ENCODE data around the gene PTPRO. TPM values are rescaled to one million over a fixed set of nuclear protein-coding genes. Genes with fewer than 3 reads are reported as not detected.
A peak's percentile ranks its signal among the peaks of the same experiment; 100 is the strongest.

Gene PTPRO
- total and polyA plus RNA-seq, 10 of the 15 experiments (the other 5 are each of a cell fraction or from before 2014, with no cell fraction given) = 1.2 to 5.3 (median 3.5) TPM

DNA sequence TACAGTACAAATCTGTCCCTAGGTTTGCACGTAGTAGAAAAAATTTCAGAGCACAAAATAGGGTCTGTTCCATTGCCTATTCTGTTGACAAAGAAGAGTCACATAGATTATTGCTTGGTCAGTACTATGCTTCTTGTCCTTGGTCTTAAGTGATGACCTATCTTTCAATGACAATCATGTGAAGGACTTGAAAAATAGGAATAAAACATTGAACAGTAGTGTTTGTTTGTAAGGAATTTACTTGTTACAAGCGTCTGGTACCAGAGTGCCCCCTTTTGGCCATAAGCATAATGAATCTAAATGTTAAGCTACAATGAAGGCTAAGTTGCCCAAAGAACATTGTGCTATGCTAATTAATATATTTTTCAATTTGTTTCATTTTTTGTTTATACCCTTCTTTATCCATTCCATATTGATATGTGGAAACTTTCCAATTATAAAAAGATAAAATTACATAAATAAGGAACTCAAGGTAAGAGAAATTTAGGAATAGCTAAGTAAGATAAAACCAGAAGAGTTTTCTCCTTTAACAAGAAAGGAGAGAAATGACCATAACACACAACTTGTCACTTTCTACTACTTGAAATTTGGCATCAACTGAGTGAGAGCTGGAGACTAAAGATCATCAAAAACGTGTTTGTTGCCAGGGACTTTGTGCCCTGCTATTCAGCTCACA is 262.2 kb downstream of the PTPRO start:
- DNase-seq (ENCODE audit: low read depth, low spot score) (no peak), FAIRE-seq (peak; percentile 94), ATAC-seq (peak; percentile 78)
- Histone ChIP-seq H3K79me2 (ENCODE audit: control insufficient read depth, insufficient read depth, low read length) (no peaks in the 10 kb centered on the region), H3K27me3 (replicated peaks in 1 of 2; ENCODE audit: control insufficient read depth in 2 of 2, insufficient read depth in 2 of 2, low read length in 1 of 2) (0 out of 4 replicates have a peak, but pooled peaks cover 0 to 1% of the 10 kb centered on the region in 2 experiments), H3K36me3 (ENCODE audit: control insufficient read depth in 2 of 2, insufficient read depth in 2 of 2, low read length in 1 of 2) (no peaks in the 10 kb centered on the region), H2AFZ (ENCODE audit: control insufficient read depth, low read depth, low read length) (no peak overlapping the region), H4K20me1 (ENCODE audit: control insufficient read depth, insufficient read depth) (no peaks in the 10 kb centered on the region), H3K9ac (ENCODE audit: control insufficient read depth, insufficient read depth, low read length) (no peak overlapping the region), H3K4me2 (ENCODE audit: control insufficient read depth, insufficient read depth) (no peak overlapping the region), H3K9me3 (replicated peaks; ENCODE audit: control insufficient read depth, insufficient read depth, low read length) (no peaks in the 10 kb centered on the region; the same call in 2 of the 3 replicates), H3K27ac (ENCODE audit: control insufficient read depth, insufficient read depth) (no peak overlapping the region), H3K4me3 (no peak overlapping the region), H3K4me1 (ENCODE audit: control insufficient read depth, insufficient read depth, low read length) (no peaks in the 10 kb centered on the region)
- 20% methylated on average over 3 of the region's 3 CpGs for WGBS (ENCODE audit: insufficient coverage, insufficient replicate concordance, low lambda C conversion rate, missing lambda C conversion rate)
- in situ Hi-C loops (cut with MboI) = no loop called here
- BruUV-seq (replicated peaks) = no TSS peak
- intact Hi-C loops (cut with micrococcal nuclease; ENCODE audit: unreplicated experiment) = loop anchor here (1.0 to 2.0 kb wide), 2 partner anchors 52 to 308 kb away; no protein-coding TSS in a partner anchor
- ChIA-PET POLR2A (interaction anchor here (0.9 to 1.6 kb wide), 3 partner anchors 14 to 52 kb away, joined by 3 to 10 read pairs (median 7); no protein-coding TSS in a partner anchor), CTCF (interaction anchor here (0.6 to 19.0 kb wide), 69 partner anchors 9 to 860 kb away, joined by 3 to 1078 read pairs (median 4); partner anchors contain the start of genes DERA and RERG), RAD21 (ENCODE audit: unreplicated experiment) (interaction anchor here (0.6 to 13.2 kb wide), 44 partner anchors 10 to 860 kb away, joined by 3 to 609 read pairs (median 4); no protein-coding TSS in a partner anchor), SMC1A (ENCODE audit: uncharacterized antibody, unreplicated experiment) (interaction anchor here (0.7 to 14.2 kb wide), 44 partner anchors 8 to 1647 kb away, joined by 3 to 853 read pairs (median 4); partner anchors contain the start of gene DERA)
- TF ChIP-seq SMC3 (IDR thresholded peaks at IDR 0.05; ENCODE audit: borderline replicate concordance, low read length) (peak; percentile 91), CTCF (IDR thresholded peaks at IDR 0.05 in 2 of 3, conservative IDR thresholded peaks at IDR 0.05 in 1 of 3; ENCODE audit: control insufficient read depth in 2 of 3, extremely low read depth in 1 of 3, insufficient read depth in 1 of 3, low read depth in 3 of 3, low read length in 3 of 3) (peak; percentile 68 to 81 (median 69)), FOXM1 (IDR thresholded peaks at IDR 0.05; ENCODE audit: low read depth, low read length) (0 out of 2 replicates have a peak, but pooled peaks have one; percentile 21), SMAD1 (IDR thresholded peaks at IDR 0.05; ENCODE audit: low read depth, partially characterized antibody) (no peak), RAD21 (IDR thresholded peaks at IDR 0.05; ENCODE audit: insufficient read depth, low read depth, low read length) (peak; percentile 93), EZH2 (IDR thresholded peaks at IDR 0.05; ENCODE audit: borderline replicate concordance, control insufficient read depth, low read depth, low read length) (no peak), SIX5 (IDR thresholded peaks at IDR 0.05; ENCODE audit: low read depth, low read length, severe bottlenecking) (no peak), NBN (IDR thresholded peaks at IDR 0.05) (0 out of 2 replicates have a peak, but pooled peaks have one; percentile 30)

All from GM12878 (cell line).